ENCODE data around the gene MRPS15. TPM values are rescaled to one million over a fixed set of nuclear protein-coding genes. Genes with fewer than 3 reads are reported as not detected.

The MRPS15 gene
- total and polyA plus RNA-seq, 10 donors = 31.2 to 94.3 (median 42.7) TPM

GRCh38 chr1:36411674-36412648, 52.2 kb downstream of the MRPS15 start:
- intact Hi-C loops (cut with DNase I; ENCODE audit: low total_unique reads) = loop anchor here (10.0 kb wide), 1 partner anchor 67 kb away; no protein-coding TSS in a partner anchor
- 48 to 63% (median 59%) methylated on average over 11 of the region's 11 CpGs for WGBS, 5 donors

GRCh38 chr1:36408479-36408878, 55.7 kb downstream of the MRPS15 start:
- TF ChIP-seq CTCF (IDR thresholded peaks at IDR 0.05 in 8 of 11, conservative IDR thresholded peaks at IDR 0.05 in 3 of 11) = no peak
- TF ChIP-seq POLR2A (IDR thresholded peaks at IDR 0.05) = no peak

More at GRCh38 chr1:36411674-36412648, 52.2 kb downstream of the MRPS15 start:
- H3K9me3 ChIP-seq = no peaks in the 10 kb centered on the region
- peaks cover 0 to 25% (median 6%) of the 10 kb centered on the region in 6 donors for H3K36me3 ChIP-seq
- no peak overlapping the region for H3K4me3 ChIP-seq
- H3K27ac ChIP-seq = peak overlapping the region in 2 of 8 donors; percentile 10 to 40
- H3K27me3 ChIP-seq (replicated peaks in 1 of 7) = no peaks in the 10 kb centered on the region
- no peak for DNase-seq
- TF ChIP-seq POLR2AphosphoS5 (IDR thresholded peaks at IDR 0.05) = no peak
- no peak for TF ChIP-seq CTCF (IDR thresholded peaks at IDR 0.05 in 8 of 11, conservative IDR thresholded peaks at IDR 0.05 in 3 of 11)
- TF ChIP-seq POLR2A (IDR thresholded peaks at IDR 0.05) = no peak
- peaks cover 0 to 11% (median 1%) of the 10 kb centered on the region in 6 donors for H3K4me1 ChIP-seq

GRCh38 chr1:36406440-36406839, 57.7 kb downstream of the MRPS15 start:
- peaks cover 0 to 12% (median 9%) of the 10 kb centered on the region in 6 donors for H3K4me1 ChIP-seq
- H3K36me3 ChIP-seq = peaks cover 0 to 28% (median 6%) of the 10 kb centered on the region in 6 donors
- intact Hi-C loops (cut with DNase I; ENCODE audit: low total_unique reads) = no loop called here
- no peaks in the 10 kb centered on the region for H3K27me3 ChIP-seq (replicated peaks in 1 of 7)
- 90 to 99% (median 94%) methylated on average over 1 of the region's 1 CpG for WGBS, 5 donors
- TF ChIP-seq CTCF (IDR thresholded peaks at IDR 0.05 in 8 of 11, conservative IDR thresholded peaks at IDR 0.05 in 3 of 11) (no peak), POLR2A (IDR thresholded peaks at IDR 0.05) (no peak), POLR2AphosphoS5 (IDR thresholded peaks at IDR 0.05) (no peak)
- H3K4me3 ChIP-seq = no peak overlapping the region
- no peak for DNase-seq
- H3K27ac ChIP-seq = peak overlapping the region in 2 of 8 donors; percentile 37 to 48
- H3K9me3 ChIP-seq = no peaks in the 10 kb centered on the region

More at GRCh38 chr1:36408479-36408878, 55.7 kb downstream of the MRPS15 start:
- no peak overlapping the region for H3K4me3 ChIP-seq
- no peaks in the 10 kb centered on the region for H3K27me3 ChIP-seq (replicated peaks in 1 of 7)
- 89 to 100% (median 89%) methylated on average over 2 of the region's 2 CpGs for WGBS, 5 donors
- H3K36me3 ChIP-seq = peaks cover 0 to 28% (median 6%) of the 10 kb centered on the region in 6 donors
- no peak for DNase-seq
- peaks cover 0 to 11% (median 1%) of the 10 kb centered on the region in 6 donors for H3K4me1 ChIP-seq
- intact Hi-C loops (cut with DNase I; ENCODE audit: low total_unique reads) = no loop called here
- no peak overlapping the region for H3K27ac ChIP-seq
- H3K9me3 ChIP-seq = no peaks in the 10 kb centered on the region

Small RNA genes within 50 kb of the gene (small RNA-seq; reads per million reads assigned to genes)
- 0.07 to 0.45 (median 0.22) reads per million in 4 donors for gene SNORA63C

Other genes starting within 250 kb of the MRPS15 start
- 100 to 1,000 TPM in 1 of 7 donors, 10 to 100 TPM in 6; 72.8 to 109 (median 95.4) TPM for gene THRAP3, start 239.9 kb downstream of the MRPS15 start, total RNA-seq
- gene THRAP3, start 239.9 kb downstream of the MRPS15 start, polyA plus RNA-seq = 10 to 100 TPM; 21.2 to 33.0 (median 27.0) TPM
- gene SH3D21, start 158.0 kb downstream of the MRPS15 start, total RNA-seq = 1 to 10 TPM; 1.7 to 9.4 (median 7.2) TPM
- 1 to 10 TPM; 1.7 to 5.1 (median 1.9) TPM for gene SH3D21, start 158.0 kb downstream of the MRPS15 start, polyA plus RNA-seq
- 10 to 100 TPM; 31.1 to 77.4 (median 43.7) TPM for gene EVA1B, start 140.7 kb downstream of the MRPS15 start, total RNA-seq
- gene EVA1B, start 140.7 kb downstream of the MRPS15 start, polyA plus RNA-seq = 10 to 100 TPM; 17.2 to 45.1 (median 37.4) TPM
- gene STK40, start 78.5 kb downstream of the MRPS15 start, total RNA-seq = 10 to 100 TPM; 43.3 to 79.2 (median 55.3) TPM
- gene STK40, start 78.5 kb downstream of the MRPS15 start, polyA plus RNA-seq = 10 to 100 TPM; 13.7 to 37.4 (median 14.8) TPM
- gene LSM10, start 66.5 kb downstream of the MRPS15 start, total RNA-seq = 10 to 100 TPM; 42.9 to 62.2 (median 49.0) TPM
- 10 to 100 TPM; 65.1 to 87.6 (median 86.6) TPM for gene LSM10, start 66.5 kb downstream of the MRPS15 start, polyA plus RNA-seq
- 1 to 10 TPM; 1.1 to 3.3 (median 1.4) TPM for gene OSCP1, start 13.9 kb downstream of the MRPS15 start, total RNA-seq
- 1 to 10 TPM in 1 of 3 donors, under 1 TPM in 2; 0.70 to 1.8 (median 0.76) TPM for gene OSCP1, start 13.9 kb downstream of the MRPS15 start, polyA plus RNA-seq
- 100 to 1,000 TPM; 200 to 795 (median 433) TPM for gene CSF3R, start 18.5 kb upstream of the MRPS15 start, total RNA-seq
- 10 to 100 TPM in 2 of 3 donors, 1 to 10 TPM in 1; 8.9 to 73.8 (median 52.7) TPM for gene CSF3R, start 18.5 kb upstream of the MRPS15 start, polyA plus RNA-seq

Data from spleen (tissue), 11 donors.